ENCODE data around the gene TADA1.

DNA sequence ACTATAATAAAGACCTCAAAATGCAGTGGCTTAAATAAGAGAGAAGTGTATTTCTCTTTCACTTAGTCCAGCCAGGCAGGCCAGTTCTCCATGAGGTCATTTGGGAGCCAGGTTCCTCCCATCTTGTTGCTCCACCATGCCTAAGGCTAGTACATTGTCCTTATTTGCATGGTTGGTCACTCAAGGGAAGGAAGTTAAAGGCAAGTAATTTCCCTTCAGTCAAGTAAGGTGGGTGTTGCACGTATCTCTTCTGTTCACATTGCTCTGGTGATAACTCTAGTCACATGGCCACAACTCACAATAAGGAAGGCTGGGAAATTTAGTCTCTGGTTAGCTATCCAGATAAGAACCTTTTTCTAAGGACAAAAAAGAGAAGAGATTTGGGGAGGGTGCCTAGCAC lies 27.2 kb upstream of the TADA1 start:
- TF ChIP-seq CTCF (IDR thresholded peaks at IDR 0.05) (no peak), POLR2A (IDR thresholded peaks at IDR 0.05) (no peak), POLR2AphosphoS5 (IDR thresholded peaks at IDR 0.05) (no peak)

Measured in breast epithelium (tissue), 3 donors.